Mammary epithelial cell (primary cell): ENCODE data around the gene TNP2.
"Not testable (repeated sequence)": the region's sequence is repeated elsewhere in the genome, so short reads cannot be mapped to it uniquely, and the experiment has no call there.

Source experiments
- CTCF ChIP-seq, 2 donors: IDR thresholded peaks in 1 of 2; conservative IDR thresholded peaks in 1 of 2; 2 replicates each; pipeline ENCODE4 v1.5.1; 2011 to 2012; ENCODE audit warnings: inconsistent platforms in 2 of 2, low read length in 2 of 2, mild to moderate bottlenecking in 2 of 2, control low read depth in 1 of 2, low read depth in 1 of 2; ENCODE audit not compliant: insufficient read depth in 1 of 2; ENCODE audit errors: extremely low read depth in 1 of 2
- EZH2 ChIP-seq: IDR thresholded peaks from 2 replicates; pipeline ENCODE4 v1.6.1; 2012; ENCODE audit warnings: low read length, inconsistent platforms, borderline replicate concordance

- not testable (repeated sequence) for TF ChIP-seq CTCF (conservative IDR thresholded peaks at IDR 0.05 in 1 of 2, IDR thresholded peaks at IDR 0.05 in 1 of 2; ENCODE audit: extremely low read depth in 1 of 2, insufficient read depth in 1 of 2, low read depth in 1 of 2, low read length in 2 of 2); EZH2
These were observed 48.6 kb downstream of the TNP2 start for GRCh38 chr16:11220507-11220906.
